Endothelial cell of hepatic sinusoid (primary cell): ENCODE results near the gene CHD2.

Experiments
- in situ Hi-C: cut with HindIII; loops from 2 replicates; pipeline ENCODE4 v1.10.0; 2017; ENCODE audit warnings: low sequenced_read_pairs

CHD2 gene

DNA sequence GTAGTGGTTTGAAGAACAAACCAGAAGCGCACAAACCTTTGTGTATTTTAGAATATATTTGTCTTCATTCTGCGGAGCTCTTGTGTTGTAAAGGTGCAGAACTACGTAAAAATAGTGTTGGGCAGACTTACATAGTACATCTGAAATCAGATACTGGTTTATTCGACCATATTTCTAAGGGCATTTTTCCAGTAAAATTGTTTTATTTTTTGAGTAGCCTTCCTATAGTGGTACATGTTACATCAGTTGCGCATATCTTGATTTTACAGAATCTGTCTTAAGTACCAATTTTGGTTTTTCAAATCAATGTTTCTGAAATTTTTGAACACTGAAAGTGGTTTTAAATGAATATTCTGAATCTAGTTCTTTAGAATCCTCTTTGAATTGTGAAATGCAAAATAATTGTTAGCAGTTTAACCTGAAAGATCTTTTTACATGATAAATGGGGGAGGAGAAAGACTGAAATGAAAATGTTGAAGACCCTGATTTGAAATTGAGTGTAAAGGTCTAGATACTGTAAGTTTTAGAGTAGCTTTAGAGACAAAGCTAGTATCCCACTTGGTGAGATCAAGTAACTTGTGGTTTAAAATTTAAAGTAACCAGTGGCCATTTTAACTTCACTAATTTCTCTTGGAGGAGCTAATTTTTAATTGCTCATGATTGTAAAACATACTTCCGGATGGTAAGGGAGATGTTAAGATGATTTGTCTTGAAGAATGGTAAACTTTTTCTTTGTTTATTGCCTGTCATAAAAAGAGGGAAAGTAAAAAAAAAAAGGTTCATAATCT is 15.5 kb upstream of the CHD2 start:
- in situ Hi-C loops, result no loop called here

DNA sequence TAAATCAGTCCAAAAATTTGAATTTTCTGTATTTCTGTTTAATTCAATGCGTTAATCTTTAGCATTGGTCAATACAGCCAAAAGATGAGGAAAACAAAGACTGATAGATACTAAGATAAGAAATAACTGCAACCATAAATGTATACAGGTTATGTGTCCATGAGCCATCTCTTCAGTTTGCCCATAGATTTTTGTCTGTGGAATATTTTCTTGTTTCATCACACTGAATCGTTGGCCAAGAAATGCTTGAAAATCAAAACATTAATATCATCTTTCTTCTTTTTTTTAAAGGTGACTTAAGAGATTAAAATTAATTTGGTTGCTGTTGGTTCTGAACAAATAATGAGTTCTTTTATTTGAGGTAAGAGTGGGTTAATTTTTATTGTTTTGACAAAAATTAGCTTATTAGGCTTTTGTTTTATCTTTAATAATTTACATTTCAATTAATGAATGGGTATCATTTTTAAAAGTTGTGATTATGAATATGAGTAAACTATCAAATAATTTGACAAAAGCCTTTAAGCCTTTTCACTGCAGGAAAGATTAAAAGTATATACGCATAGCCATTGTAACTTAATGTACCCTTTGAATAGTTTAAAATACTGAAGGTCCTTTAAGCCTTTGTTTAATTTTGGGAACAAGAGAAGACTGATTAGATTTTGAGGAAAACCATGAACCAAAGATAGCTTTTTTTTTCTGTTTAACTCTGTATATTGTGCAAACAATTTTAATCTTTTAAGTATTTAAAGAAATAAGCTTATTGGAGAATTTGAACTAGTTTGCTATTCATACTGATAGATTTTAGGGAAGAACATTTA is 14.7 kb upstream of the CHD2 start:
- in situ Hi-C loops, result no loop called here

DNA sequence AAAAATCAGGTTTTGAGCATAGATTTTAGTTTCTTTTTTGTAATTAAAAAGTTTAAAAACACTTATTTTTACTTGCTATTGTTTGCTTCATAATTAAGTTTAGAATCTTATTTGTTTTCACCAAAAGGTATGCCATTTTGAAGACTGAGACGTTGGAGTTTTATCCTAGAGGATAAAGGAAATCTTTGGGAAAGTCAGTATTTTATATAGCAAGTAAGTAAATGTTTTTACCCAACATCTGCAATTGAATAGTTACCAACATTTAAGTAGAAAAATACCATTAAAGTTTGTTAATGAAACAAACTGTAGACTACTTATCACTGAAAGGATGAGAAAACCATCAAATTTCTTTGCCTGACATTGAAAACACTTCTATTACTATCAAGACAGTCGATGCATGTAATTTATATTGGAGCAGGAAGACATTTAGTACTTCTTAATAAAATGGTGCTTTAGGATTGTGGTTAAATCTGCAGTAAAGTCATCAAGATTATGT is 14.0 kb upstream of the CHD2 start:
- in situ Hi-C loops, result no loop called here

DNA sequence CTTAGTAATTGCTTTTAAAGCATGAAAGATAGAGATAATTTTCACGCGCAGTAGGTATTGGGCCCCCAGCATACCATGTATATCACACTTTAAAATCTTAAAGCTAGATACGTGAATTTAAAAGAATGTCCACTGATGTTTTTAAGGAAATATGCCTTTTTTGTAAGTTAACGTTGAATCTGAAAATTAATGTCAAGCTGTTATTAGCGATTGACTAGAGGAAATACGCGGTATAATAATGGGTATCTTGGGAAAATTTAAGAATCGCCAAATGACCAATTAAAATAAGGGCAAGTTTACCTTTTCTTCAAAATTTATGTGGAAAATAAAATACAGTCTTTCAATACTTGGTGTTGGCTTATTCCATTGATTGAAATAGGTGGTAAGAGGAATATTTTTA is 13.3 kb upstream of the CHD2 start:
- in situ Hi-C loops, result no loop called here

DNA sequence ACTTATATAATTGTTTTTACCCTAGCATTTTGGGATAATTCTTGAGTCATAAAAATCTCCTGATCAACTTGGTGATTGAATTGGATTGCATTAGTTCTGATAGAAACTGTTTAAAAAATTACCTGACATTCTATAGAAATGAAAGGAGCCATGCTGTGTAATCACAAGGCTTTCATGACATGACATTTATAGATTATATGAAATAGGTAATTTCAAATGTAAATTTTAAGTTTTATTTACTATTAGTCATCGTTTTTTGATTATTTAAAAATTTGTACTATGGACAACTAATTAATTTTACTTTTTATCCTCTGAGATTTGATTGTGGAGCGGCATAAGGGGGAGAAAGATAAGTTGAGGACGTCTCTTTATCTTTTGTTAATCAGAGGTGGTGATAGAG is 12.3 kb upstream of the CHD2 start:
- in situ Hi-C loops, result no loop called here

DNA sequence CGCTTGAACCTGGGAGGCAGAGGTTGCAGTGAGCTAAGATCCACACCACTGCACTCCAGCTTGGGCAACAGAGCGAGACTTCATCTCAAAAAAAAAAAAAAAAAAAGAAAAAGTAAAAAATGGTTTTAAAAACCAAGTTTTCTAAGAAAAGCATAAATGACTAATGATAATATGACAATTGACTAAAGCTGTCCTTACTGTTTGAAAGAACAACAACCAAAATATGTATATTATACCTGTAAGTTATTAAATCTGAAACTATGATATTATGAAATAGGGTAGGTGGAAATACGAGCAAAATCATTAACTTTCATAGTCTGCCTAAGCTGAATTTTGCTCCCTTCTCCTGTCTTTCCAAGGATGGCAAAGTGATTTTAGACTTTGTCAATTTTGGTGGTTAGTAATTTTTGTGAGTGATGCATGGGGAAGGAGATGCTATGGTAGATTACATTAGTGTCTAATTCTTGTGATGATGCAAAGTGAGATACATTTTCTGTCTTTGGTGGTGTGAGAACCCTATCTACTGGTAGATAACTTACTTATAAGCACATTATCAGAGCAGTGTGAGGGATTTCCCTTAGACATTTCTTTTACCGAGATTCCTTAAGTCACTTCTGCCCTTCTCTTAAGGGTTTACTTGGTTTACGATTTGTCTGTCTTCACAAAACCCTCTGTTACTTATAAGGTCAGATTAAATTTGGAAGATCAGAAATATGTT is 10.6 kb upstream of the CHD2 start:
- in situ Hi-C loops, result loop anchor here (10.0 kb wide), 1 partner anchor 75 kb away; no protein-coding TSS in a partner anchor

DNA sequence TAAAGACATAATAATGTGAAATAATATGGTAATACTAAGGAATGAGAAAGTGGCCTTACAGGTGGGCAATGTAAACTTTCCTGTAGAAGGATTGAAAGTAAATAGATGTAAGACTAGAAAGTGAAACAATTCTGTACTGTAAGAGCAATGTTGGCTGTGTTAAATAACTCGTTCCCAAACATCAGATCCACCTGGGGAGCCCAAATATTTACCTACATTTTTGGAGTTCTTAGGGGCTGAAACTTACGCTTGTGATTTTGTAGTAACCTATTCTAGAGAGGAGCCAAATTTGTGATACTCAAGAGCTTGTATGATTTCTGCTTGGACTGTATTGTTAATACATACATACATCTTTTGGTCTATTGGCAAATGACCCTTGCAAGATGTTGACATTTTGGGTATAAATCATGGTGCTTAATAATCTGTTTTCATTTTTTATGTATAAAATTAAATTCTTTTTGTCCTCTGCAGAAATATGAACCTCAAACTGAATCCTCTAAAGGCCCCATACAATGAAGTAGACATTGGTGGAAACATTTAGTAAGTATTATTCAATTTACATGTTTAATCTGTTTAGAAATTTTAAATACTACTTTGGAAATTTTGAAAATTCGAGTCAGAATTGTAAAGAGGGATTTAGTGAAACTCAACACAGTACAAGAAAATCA is 8.5 kb upstream of the CHD2 start:
- in situ Hi-C loops, result loop anchor here (10.0 kb wide), 1 partner anchor 77 kb away; no protein-coding TSS in a partner anchor

DNA sequence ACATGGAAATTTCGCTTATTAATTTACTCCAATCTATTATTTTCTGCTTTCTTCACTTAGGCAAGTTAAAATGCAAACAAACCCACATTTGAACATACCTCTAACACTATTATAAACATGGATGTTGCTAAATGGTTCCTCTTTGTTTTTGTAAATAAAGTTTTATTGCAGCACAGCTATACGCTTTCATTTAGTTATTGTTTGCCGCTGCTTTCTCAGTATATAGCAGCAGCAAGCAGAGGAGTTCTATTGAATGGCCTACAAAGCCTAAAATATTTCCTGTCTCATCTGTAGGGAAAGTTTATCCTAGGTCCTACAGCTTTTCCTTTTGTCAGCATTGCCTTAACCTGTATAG is 7.9 kb upstream of the CHD2 start:
- in situ Hi-C loops, result loop anchor here (10.0 kb wide), 1 partner anchor 77 kb away; no protein-coding TSS in a partner anchor

DNA sequence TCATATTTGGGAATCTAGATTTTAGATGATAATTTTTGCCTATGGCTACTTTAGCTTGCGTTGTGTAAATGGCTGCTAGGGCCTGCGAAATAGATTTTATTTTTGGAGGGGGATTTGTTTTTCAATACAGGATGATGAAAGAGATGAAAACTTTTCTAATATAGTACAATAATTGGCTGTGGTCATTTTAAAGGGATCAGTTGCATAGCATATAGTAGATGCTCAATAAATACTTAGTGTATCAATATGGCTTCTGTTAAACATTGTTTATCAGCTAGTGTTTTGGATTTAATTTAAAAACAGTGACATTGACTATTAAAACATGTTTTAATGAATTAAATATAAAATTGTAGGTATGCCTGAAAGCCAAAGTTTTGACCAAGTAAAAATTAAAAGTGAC is 6.9 kb upstream of the CHD2 start:
- in situ Hi-C loops, result loop anchor here (10.0 kb wide), 1 partner anchor 78 kb away; no protein-coding TSS in a partner anchor

DNA sequence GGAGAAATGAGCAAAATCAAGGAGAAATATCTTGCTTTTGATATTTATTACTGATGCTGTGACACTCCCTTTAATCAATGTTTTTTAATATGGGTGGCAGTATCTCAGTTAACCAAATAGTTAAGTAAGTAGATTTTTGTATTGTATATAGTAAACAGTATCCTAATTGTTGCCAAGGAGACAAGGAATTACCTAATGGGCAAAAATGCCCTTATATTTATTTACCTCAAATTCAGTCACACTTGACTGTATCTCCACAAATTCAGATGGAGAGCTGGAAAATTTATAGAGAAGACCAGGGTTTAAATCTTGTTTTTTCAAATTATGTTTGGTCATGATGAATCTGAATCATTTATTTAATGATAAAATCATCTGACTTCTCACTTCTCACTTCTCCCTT is 3.6 kb upstream of the CHD2 start:
- in situ Hi-C loops, result loop anchor here (5.0 to 10.0 kb wide), 2 partner anchors 64 to 82 kb away; no protein-coding TSS in a partner anchor

DNA sequence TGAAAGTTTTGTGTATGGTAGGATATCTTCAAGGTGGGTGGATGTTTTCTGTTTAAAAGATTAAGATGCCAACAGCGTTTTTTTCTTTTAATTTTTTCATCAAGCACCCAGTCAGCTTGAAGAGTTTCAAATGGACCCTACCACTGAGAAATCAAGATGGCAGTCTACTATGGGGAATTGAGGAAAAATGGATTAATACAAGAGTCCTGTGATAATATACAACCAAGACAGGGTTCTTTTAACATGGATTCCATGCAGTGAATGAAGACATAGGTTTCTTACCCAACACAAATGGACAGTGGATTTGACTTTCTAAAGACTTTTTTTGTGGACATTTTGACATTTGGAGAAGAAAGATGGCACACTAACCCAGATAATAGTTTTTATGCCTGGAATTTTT is 2.5 kb upstream of the CHD2 start:
- in situ Hi-C loops, result loop anchor here (5.0 to 10.0 kb wide), 2 partner anchors 65 to 83 kb away; no protein-coding TSS in a partner anchor

DNA sequence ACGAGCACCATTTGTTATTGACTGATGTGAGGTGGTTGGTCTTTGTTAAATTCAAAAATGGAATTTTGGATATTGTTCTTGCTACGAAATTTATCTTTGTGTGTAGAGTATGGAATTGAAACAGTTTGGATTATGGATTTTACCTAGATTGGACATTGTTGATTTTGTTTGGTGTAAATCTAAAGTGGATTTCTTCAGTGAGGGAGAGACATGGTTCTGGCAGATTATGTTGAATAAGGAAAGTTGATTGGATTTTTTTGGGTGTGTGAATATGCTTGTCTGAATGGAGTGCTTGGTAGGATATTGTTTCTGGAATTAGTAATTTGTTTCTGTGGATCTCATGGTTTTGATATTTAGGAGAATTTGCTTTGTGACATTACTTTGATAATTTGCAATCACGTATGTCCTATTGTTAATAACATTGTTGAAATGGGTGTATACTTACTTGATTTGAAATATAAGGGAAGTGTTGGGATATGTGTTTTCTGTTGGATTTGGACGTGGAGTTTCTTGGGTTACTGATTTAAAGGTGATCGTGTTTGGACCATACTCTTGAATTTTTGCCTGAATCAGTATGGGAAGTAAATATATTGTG is 1.0 kb upstream of the CHD2 start:
- in situ Hi-C loops, result loop anchor here (5.0 to 10.0 kb wide), 2 partner anchors 67 to 84 kb away; no protein-coding TSS in a partner anchor

DNA sequence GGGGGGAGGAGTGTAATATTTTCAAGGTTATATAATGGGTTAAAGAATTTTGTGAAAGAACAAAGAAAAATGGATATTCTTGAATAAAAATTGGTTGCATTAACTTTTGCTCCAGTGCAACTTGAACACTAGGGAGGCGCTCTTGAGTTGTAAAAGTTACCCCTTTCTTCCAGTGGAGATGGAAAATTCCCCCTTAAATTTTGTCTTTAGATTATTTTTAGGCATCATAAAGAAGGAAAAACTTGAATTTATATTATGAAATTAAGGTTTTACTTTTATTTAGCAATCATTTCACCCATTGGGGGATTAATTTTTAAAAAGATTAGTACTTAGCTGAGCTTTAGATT is 550 bp upstream of the CHD2 start:
- in situ Hi-C loops, result loop anchor here (5.0 to 10.0 kb wide), 2 partner anchors 67 to 85 kb away; no protein-coding TSS in a partner anchor

DNA sequence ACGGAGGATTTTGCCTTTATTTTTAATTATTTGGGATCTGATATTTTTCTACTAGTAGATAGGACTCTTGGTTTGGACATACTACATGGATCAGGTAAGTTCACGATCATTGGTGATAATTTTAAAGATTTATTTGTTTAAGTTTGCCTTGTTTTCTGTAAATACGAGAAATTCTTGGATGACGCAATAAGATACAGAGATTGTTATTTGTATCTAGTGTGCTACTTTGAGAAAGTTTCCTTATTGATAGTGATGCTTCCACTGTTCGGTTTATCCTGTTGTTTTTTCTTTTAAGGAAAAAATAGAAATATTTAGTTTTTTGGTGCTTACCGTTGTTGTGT is 577 bp downstream of the CHD2 start:
- in situ Hi-C loops, result no loop called here

DNA sequence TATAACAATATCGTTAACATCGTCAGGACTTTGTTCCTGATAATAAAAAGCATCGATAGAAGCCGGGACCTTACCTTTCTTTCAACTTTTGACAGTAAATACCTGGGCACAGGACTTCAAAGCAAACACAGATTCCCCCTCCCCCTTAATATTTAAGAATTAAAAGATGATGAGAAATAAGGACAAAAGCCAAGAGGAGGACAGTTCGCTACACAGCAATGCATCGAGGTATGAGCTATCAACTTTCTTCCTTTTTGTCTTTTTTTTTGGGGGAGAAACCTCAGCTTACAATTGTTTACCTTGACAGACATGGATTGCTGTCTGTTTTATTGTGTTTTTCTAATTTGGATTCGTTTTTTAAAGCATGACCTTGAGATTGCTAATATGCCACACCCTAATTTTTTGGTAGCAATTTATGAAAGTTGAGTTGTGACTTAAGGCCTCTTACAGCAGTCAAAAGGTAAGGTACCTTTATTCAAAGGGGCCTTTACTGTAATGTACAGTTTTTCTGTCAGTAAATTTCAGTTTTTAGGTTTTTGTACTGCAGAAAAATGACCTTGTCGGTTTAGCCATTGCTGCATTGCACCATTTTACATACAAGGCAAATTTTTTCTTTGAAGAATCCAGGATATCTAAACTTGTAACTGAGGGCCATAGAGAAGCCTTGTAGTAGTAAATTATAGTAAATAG is 1.1 kb downstream of the CHD2 start:
- in situ Hi-C loops, result no loop called here

DNA sequence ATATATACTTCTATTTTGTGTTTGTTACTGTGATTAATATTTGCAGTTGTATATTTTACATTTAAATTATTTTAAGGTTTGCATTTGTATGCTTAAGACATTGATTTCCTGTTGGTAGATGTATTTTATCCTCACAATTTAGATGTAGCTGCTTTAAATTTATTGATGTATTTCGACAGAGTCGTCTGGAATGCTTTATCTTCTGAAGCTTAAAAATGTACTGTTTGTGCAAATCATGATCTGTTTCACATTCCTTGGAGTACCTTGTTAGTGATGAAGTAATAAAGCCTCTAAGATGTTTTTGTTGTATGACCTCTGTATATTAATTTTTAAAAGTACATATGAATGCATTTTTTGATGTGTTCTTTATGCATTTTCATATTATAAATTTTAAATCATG is 1.9 kb downstream of the CHD2 start:
- in situ Hi-C loops, result no loop called here

DNA sequence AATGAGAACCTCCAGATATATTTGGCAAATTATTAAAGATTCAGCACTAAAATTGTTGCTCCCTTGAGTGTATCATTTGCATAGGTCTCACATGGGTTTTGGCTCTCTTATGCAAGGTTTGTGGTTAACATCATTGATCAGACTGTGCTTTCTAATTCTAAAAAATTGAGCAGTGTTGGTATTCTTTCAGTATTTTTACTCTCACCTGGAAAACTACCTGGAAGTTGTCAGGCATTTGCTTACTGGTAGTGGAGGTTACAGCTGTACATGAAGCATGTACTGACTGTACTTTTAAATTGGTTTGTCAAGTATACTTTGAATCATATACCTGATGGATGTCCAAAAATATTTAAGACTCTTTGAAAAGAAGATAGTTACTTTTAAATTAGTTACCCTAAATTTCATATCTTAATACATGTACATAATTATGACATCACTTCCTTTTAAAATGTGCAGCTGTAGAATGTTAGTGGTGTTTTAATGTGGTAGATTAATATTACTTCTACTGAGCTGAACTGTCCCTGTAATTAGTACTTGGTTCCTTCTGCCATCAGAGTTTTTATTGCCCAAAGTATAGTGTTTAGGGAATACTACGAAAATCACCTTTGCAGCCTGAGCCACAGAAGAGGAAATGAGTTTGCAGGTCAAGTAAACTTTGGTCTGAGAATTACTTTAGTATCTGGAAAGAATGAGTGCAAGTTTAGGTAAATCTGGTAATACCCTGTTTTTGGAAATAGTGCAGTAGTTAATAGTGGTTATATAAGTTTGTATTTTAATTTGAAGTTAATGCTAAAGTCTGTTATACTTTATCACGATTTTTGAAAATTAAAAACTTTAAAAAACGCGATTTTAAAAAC is 2.8 kb downstream of the CHD2 start:
- in situ Hi-C loops, result no loop called here

DNA sequence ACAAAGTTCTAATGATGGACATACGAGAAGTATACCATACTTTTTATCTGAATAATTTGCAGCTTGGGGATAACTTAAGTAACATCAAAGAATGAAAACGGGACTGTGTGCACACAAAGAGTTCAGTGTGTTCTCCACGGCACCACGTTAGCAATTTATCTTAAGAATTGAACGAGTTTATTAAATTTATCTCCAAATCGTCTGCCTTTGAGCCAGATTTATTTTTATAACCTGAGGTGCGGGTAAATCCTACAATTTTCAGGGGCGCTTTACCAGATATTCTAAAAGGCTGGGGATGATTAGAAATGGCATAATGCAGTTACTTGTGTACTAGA is 3.5 kb downstream of the CHD2 start:
- in situ Hi-C loops, result no loop called here
